BJ (cell line): ENCODE data around the gene TLR8. TPM values are rescaled to one million over a fixed set of nuclear protein-coding genes. Genes with fewer than 3 reads are reported as not detected.

Source experiments
- CTCF ChIA-PET: fragments of 350-600 bp; formaldehyde crosslinking; extraction: SDS; loops from one replicate; lab custom pipeline; 2021; ENCODE audit warnings: antibody characterized with exemption, inconsistent platforms; lab: Yijun Ruan, JAX
- POLR2A ChIA-PET: fragments of 300-600 bp; sonication (Branson Sonifier 250); formaldehyde crosslinking; extraction: SDS; loops from one replicate; lab custom pipeline; 2021; ENCODE audit warnings: antibody characterized with exemption; lab: Charles Lee
- DNase-seq: peaks from one replicate; pipeline ENCODE4 v3.0.0-alpha.2; 2011; ENCODE audit warnings: low read depth
- H3K27me3 ChIP-seq: 2 replicates; pipeline ENCODE4 v1.6.0; 2011; ENCODE audit warnings: low read length; ENCODE audit not compliant: control insufficient read depth, insufficient read depth
- H3K36me3 ChIP-seq: 2 replicates; pipeline ENCODE4 v1.5.1; 2011; ENCODE audit warnings: low read length; ENCODE audit not compliant: control insufficient read depth, insufficient read depth
- H3K4me3 ChIP-seq: 2 replicates; pipeline ENCODE4 v1.5.1; 2011; ENCODE audit warnings: low read depth, mild to moderate bottlenecking, control low read depth, low read length
- CTCF ChIP-seq: IDR thresholded peaks from 2 replicates; pipeline ENCODE4 v1.5.1; 2011; ENCODE audit warnings: low read depth, mild to moderate bottlenecking, control low read depth, inconsistent platforms, low read length, moderate library complexity; ENCODE audit not compliant: insufficient read depth
- polyA plus RNA-seq: library from polyadenylated mRNA; depleted of rRNA; stranded (reverse); fragments of >200 nt; gene quantifications from 2 replicates; pipeline ENCODE4 v1.2.3, GENCODE V29; 2011

The TLR8 gene
- polyA plus RNA-seq, 1 experiment: not detected

GRCh38 chrX:12896935-12897334, 9.5 kb upstream of the TLR8 start:
- no peaks in the 10 kb centered on the region for H3K27me3 ChIP-seq
- no peak overlapping the region for H3K4me3 ChIP-seq
- ChIA-PET POLR2A (no interaction called here), CTCF (interaction anchor here (1.0 kb wide), 1 partner anchor 81 kb away, joined by 3 read pairs; no protein-coding TSS in a partner anchor)
- DNase-seq: no peak
- no peaks in the 10 kb centered on the region for H3K36me3 ChIP-seq
- no peak for TF ChIP-seq CTCF

- no peak overlapping the region for H3K4me3 ChIP-seq
- TF ChIP-seq CTCF: no peak
- ChIA-PET POLR2A (no interaction called here), CTCF (no interaction called here)
- H3K27me3 ChIP-seq: no peaks in the 10 kb centered on the region
- DNase-seq: no peak
- H3K36me3 ChIP-seq: no peaks in the 10 kb centered on the region
Observed at GRCh38 chrX:12898073-12898472, 8.3 kb upstream of the TLR8 start.

- CTCF ChIA-PET: no interaction called here
- no peaks in the 10 kb centered on the region for H3K36me3 ChIP-seq
- H3K4me3 ChIP-seq: no peak overlapping the region
- no peaks in the 10 kb centered on the region for H3K27me3 ChIP-seq
- no peak for DNase-seq
- no peak for TF ChIP-seq CTCF
- POLR2A ChIA-PET: no interaction called here
Observed at GRCh38 chrX:12899506-12899905, 6.9 kb upstream of the TLR8 start.

- no peaks in the 10 kb centered on the region for H3K36me3 ChIP-seq
- TF ChIP-seq CTCF: peak; percentile 63
- CTCF ChIA-PET: interaction anchor here (0.6 to 1.3 kb wide), 3 partner anchors 12 to 130 kb away, joined by 3 read pairs; no protein-coding TSS in a partner anchor
- POLR2A ChIA-PET: no interaction called here
- no peak overlapping the region for H3K4me3 ChIP-seq
- no peak for DNase-seq
- H3K27me3 ChIP-seq: no peaks in the 10 kb centered on the region
Observed at GRCh38 chrX:12901486-12901885, 4.9 kb upstream of the TLR8 start.

- peak; percentile 10 for DNase-seq
- Histone ChIP-seq H3K27me3 (no peaks in the 10 kb centered on the region), H3K36me3 (no peaks in the 10 kb centered on the region), H3K4me3 (no peak overlapping the region)
- CTCF ChIA-PET: interaction anchor here (0.6 kb wide), 2 partner anchors 15 to 520 kb away, joined by 3 read pairs; no protein-coding TSS in a partner anchor
- TF ChIP-seq CTCF: no peak
- POLR2A ChIA-PET: no interaction called here
Observed at GRCh38 chrX:12903646-12904045, 2.8 kb upstream of the TLR8 start.
